Astrocyte (in vitro differentiated cells and primary cell): ENCODE results near the gene ATP6V0B.

Experiments used
- EZH2 ChIP-seq: IDR thresholded peaks from 2 replicates; pipeline ENCODE4 v1.6.1; 2012; ENCODE audit warnings: mild to moderate bottlenecking, low read length, inconsistent platforms; ENCODE audit not compliant: insufficient read depth
- TF ChIP-seq, protein P1 (sequence below): IDR thresholded peaks from 2 replicates; pipeline ENCODE4 v1.5.1; 2011; ENCODE audit warnings: low read depth, mild to moderate bottlenecking, inconsistent platforms, low read length, moderate library complexity; ENCODE audit not compliant: insufficient read depth

- TF ChIP-seq, protein P1, sequence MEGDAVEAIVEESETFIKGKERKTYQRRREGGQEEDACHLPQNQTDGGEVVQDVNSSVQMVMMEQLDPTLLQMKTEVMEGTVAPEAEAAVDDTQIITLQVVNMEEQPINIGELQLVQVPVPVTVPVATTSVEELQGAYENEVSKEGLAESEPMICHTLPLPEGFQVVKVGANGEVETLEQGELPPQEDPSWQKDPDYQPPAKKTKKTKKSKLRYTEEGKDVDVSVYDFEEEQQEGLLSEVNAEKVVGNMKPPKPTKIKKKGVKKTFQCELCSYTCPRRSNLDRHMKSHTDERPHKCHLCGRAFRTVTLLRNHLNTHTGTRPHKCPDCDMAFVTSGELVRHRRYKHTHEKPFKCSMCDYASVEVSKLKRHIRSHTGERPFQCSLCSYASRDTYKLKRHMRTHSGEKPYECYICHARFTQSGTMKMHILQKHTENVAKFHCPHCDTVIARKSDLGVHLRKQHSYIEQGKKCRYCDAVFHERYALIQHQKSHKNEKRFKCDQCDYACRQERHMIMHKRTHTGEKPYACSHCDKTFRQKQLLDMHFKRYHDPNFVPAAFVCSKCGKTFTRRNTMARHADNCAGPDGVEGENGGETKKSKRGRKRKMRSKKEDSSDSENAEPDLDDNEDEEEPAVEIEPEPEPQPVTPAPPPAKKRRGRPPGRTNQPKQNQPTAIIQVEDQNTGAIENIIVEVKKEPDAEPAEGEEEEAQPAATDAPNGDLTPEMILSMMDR, result no peak
- no peak for TF ChIP-seq EZH2
Measured at GRCh38 chr1:43932786-43933385, 41.9 kb upstream of the ATP6V0B start.
